ENCODE data around the gene JADE1. TPM values are rescaled to one million over a fixed set of nuclear protein-coding genes. Genes with fewer than 3 reads are reported as not detected.

JADE1 gene
- polyA plus RNA-seq, 4 donors = 42.1 to 51.2 (median 44.6) TPM

DNA sequence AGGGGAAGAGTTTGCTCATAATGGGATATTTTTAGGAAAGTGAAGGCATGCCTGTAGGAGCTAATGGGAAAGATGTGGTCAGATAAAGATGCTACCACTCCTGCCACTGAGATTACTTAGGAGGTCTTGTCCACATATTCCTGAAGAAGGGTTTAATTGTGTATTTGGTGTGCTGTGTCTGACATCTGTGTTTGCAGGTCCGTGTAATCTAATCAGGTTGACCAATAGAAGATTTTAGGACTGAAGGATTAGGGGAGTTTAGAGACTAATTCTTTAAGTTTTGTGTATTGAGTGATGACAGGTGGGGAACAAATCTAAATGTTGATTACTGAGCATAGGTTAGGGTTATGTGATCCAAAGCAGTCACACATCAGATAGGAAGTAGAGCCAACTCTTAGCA, 57.2 kb downstream of the JADE1 start:
- DNase-seq (ENCODE audit: low read depth in 4 of 4, low spot score in 2 of 4) = no peak

DNA sequence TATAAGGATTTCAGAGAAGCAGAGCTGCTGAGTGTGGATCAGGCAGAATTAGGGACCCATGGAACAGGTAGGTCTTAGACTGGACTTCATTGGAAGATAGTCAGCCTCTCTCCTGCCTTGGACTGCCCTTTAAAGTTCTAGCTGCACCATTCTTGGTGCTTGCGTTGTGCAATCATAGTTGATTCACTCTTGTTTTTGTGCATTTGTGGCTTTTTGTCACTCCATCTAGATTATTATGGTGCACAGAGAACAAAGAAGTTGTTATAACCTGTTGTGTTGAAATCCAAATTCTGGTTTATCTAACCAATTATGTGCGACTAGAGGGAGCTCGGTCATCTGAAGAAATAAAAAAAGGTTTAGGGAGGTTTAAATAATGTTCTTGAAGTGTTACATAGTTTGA, 59.3 kb downstream of the JADE1 start:
- no peak for DNase-seq (ENCODE audit: low read depth in 4 of 4, low spot score in 2 of 4)

DNA sequence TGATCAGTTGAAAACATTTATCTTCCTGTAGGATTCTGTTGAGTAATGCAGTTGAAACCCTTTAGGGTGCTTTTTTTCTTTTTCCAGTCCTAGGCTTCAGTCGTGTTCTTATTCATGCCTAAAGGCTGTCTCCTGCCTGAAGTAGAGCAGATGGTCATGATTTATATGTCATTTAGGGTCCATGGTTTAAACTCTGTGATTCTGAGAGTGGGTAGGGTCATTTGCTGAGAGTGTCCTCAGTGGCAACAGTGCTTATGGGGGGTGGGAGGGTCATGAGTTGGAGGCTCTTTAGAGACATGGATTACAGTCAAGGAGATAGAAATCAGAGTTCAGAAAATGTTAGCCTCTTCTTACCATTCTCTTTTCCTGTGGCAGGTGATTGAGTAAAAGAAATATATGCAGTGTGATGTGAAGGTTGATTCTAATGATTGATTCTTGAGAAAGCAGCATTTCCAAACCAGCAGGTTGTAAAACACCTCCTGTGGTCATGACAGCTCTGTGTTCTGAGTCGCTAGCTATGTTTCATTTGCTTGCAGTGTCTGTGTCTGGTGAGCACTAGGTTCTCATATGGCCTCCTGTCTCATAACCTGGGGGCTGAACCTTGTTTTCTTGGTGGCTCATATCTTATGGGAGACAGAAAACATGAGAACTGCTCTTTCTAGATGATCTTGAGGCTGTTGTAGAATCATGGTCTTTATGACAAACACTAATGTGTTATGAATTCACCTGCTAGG, 60.4 kb downstream of the JADE1 start:
- DNase-seq (ENCODE audit: low read depth in 4 of 4, low spot score in 2 of 4) = no peak

DNA sequence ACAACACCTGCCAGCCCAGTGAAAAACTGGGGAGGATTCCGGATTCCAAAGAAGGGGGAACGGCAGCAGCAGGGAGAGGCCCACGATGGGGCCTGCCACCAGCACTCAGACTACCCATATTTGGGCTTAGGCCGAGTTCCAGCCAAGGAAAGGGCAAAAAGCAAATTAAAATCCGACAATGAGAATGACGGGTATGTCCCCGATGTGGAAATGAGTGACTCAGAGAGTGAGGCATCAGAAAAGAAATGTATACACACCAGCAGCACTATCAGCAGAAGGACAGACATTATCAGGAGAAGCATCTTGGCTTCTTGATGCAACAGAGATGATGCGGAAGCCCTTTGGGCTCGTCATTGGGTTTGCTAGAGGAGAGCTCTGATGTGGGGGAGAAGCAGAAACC, 62.4 kb downstream of the JADE1 start:
- DNase-seq (ENCODE audit: low read depth in 4 of 4, low spot score in 2 of 4) = no peak

DNA sequence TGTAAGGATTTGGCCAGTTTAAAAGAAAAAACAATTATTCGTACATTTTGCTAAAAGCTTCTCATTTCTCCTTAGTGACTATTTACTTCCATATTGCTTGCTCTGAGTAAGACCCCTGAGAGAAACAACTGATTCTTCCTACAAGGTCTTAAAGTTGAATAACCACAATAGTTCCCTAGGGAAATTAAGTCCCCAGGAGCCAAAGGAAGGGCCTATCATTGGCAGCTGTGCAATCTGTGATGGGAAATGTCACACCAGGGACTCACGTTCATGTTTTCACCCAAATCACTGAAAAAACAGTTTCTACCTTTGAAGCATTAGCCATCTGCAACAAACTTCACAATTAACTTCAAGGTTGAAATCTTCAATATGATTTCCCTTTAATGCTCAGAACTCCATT, 66.7 kb downstream of the JADE1 start:
- DNase-seq (ENCODE audit: low read depth in 4 of 4, low spot score in 2 of 4) = no peak

DNA sequence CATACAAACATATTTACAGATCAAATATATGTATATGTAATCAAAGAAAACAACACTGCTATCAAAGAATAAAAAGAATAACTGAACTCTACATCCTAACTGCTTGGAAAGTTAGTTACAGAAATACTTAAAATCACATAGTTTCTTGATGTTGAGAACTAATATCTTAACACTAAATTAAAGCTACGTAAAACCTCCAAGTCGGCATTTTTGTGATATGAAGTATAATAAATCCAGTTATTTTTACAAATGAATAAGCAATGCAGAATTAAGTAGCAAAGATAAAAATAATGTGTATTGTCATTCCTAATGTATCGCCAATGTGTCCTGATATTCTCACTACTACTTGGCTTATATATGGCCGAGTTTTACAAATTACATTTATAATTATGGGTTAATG, 68.4 kb downstream of the JADE1 start:
- DNase-seq (ENCODE audit: low read depth in 4 of 4, low spot score in 2 of 4) = no peak

DNA sequence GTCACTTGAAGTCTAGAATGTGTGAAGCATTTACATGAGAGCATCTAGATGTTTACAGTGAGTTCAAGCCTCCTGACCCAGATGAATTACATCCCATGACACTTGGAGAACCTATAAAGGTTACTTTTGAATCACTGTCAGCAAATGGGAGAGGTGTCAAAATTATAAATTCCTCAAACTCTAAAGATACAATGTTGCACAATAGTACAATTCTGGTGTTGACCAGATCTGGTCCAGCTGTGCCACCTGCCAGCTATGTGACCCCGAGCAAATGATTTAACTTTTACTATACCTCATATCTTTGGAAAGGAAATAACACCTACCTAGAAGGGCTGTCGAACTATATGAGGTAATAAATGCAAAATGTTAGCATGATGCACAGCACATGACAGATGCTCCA, 69.8 kb downstream of the JADE1 start:
- no peak for DNase-seq (ENCODE audit: low read depth in 4 of 4, low spot score in 2 of 4)

DNA sequence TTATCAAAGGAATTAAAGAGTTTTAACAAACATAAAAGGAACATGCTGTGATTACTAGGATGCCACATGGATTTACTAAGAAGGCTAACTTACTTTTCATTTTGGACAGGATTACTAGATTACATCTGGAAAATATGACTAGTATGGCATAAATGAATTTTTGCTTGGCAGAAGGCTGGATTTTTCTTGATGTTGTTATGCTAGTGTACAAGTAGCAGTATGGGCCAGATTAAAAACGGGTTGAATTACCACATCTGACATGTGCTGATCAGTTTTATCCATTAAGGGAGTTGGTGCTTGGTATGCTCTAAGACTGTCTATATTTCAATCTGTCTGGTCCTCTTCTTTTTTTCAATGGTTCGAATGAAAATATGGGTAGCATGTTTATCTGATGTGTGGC, 70.5 kb downstream of the JADE1 start:
- no peak for DNase-seq (ENCODE audit: low read depth in 4 of 4, low spot score in 2 of 4)

DNA sequence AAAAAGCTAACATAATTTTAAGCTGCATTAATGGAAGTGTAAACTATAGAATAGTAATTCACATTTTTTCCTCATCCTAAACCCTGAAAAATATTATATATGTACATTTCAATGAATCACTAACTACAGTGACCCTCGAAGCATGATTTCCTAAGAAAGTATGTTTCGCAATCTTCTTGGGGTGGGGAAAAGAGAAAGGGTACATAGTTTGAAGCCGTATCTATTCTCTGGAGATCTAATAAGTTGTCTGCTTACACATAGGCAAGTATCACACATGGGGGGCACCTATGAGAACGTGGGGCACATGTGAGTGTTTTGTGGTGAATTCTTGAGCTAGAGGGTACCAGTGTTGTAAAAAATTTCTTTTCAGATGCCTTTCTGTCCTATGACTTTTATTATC, 71.2 kb downstream of the JADE1 start:
- no peak for DNase-seq (ENCODE audit: low read depth in 4 of 4, low spot score in 2 of 4)

DNA sequence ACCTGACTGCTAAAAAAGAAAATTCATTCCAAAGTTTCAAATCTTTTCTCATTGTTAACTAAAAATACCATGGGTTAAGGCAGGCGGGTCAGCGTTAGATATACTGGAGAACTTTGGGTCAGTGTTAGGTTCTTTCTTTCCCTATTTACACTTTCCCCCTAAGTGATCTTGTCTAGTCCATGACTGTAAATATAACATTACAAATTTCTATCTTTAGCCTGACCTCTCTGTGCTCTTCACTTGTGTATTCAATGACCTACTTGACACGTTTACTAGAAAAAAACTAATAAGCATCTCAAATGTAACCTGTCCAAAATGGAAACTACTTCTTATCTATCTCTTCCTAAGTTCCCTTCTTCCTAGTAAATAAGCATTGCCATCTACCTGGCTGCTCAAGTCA, 95.3 kb downstream of the JADE1 start:
- no peak for DNase-seq (ENCODE audit: low read depth in 4 of 4, low spot score in 2 of 4)

DNA sequence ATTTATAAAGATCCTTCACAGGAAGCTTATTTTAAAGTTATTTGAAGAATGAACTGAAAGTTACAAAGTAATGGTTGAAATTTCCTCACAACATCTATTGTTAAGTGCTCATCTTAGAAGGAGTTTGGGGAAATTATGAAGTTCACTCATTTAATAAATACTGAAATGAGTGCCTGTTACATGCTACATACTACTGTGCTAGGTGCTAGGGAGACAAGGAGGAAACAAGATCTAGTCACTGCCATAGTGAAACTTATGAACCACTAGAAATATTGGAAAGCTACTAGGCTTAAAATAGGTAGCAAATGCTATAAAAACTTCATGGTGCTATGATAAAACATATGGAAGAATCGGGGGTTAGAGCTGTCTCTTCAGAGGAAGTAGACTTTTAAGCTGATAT, 97.1 kb downstream of the JADE1 start:
- DNase-seq (ENCODE audit: low read depth in 4 of 4, low spot score in 2 of 4) = no peak

DNA sequence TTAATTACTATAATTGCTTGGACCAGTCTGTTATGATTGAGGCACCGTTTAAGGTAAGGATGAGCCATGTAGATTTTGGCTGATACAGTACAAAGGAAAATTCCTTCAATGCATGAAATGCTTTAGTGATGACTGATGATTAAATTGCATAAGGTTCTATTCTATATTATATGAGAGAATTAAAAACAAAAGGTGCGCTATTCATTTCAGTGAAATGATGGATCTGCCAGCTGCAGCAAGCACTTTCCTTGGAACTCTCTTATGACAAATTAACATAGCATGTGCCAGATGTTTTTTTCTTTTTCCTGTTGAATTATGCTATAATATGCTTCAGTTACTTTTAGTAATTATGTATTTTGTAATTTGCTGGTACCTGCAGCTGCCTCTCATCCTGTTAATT, 98.5 kb downstream of the JADE1 start:
- no peak for DNase-seq (ENCODE audit: low read depth in 4 of 4, low spot score in 2 of 4)

DNA sequence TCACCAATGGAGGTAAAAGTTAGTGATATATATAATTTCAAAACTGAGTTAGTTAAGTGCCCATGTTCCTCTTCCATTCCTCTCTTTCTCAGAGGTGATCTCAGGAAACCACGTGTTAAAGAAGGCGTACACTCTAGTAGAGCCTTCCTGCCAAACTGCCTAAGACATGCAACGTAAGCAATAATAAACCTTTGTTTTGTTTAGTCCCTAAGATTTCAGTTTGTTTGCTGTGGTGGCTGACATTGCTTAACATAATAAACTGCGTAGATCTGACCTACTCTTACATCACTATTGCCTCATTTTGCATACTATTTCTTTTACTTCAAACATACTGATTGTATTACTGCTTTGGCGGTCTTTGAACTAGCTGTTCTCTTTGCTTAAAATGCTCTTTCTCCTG, 99.2 kb downstream of the JADE1 start:
- no peak for DNase-seq (ENCODE audit: low read depth in 4 of 4, low spot score in 2 of 4)

DNA sequence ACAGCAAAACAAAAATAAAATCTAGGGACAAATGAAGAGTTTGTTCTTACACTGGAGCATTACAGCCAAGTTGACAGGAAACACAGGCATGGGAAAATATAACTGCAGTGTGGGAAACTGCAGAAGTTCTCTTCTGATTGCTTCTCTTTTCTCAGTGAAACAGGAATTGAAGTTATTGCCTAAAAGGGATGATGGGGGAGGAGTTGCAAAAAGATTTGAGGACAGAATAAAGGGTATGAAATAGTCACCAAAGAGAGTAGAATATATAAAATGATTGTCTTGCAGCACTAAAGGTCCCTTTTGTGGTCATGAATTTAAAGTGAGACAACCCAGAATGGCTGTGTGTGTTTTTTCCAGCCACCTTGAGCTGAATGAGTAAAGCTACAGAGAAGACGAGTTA, 103.7 kb downstream of the JADE1 start:
- DNase-seq (ENCODE audit: low read depth in 4 of 4, low spot score in 2 of 4) = no peak

DNA sequence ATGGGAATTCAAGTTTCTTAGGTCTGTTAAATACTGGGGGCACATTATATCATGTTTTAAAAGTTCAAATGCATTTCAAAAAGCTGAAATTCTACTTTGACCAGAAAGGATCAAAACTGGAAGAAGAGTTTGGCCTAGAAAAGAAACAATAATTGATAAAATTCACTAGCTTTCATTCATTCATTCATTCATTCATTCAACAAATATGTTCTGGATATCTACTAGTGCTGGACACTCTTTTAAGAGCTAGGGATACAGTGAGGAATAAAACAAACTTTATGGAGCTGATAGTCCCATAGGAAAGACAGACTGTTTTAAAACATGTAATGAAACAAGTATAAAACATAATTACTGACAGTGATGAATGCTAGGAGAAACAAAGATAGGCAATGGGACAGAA, 106.0 kb downstream of the JADE1 start:
- no peak for DNase-seq (ENCODE audit: low read depth in 4 of 4, low spot score in 2 of 4)

DNA sequence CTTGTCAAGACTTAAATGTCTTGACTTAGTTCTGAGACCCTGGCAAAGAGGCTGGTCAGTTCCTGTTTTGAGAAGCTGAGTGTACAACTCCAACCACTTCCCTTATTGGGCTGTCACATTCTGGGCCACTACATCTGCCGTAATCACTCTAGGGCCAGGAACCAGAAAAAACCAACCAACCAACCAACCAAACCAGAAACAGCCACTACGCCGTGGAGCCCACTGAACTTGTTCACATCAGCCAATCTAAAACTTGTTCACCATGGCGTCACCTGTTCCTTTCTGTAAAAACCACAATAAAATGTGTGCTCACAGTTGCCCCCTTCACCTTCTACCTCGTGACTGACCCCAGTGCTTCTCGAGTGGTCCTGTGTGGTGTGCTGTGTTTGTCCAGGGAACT, 107.3 kb downstream of the JADE1 start:
- no peak for DNase-seq (ENCODE audit: low read depth in 4 of 4, low spot score in 2 of 4)

DNA sequence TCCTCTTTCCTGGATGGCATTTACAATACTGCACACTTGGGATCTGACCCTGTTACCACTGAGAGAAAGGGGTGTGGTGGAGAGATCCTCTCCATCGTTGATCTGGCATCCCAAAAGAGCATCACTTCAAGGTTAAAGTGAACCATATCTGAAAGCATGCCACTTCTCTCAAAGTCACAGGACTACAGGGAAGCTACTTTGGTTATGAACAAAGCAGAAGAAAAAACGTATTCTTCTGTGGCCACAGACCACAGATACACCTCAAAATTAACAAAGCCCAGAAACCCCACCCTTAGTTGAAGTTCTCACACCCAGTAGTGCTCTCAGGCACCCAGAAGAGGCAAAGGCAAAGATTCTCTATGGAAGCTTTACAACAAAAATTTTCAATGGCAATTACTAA, 108.3 kb downstream of the JADE1 start:
- no peak for DNase-seq (ENCODE audit: low read depth in 4 of 4, low spot score in 2 of 4)

DNA sequence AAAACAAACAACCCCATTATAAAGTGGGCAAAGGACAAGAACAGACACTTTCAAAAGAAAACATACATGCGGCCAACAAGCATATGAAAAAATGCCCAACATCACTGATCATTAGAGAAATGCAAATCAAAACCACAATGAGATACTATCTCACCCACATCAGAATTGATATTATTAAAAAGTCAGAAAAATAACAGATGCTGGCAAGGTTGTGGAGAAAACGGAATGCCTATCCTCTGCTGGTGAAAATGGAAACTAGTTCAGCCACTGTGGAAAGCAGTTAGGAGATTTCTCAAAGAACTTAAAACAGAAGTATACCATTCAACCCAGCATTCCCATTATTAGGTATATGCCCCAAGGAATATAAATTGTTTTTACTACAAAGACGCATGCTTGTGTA, 112.5 kb downstream of the JADE1 start:
- no peak for DNase-seq (ENCODE audit: low read depth in 4 of 4, low spot score in 2 of 4)
